ENCODE results near the gene TTC4. TPM values are rescaled to one million over a fixed set of nuclear protein-coding genes. Genes with fewer than 3 reads are reported as not detected.

TTC4 gene
- total RNA-seq, 1 donor from 2014 or later: 18.8 TPM

GRCh38 chr1:54758678-54759348 is 43.2 kb downstream of the TTC4 start:
- DNase-seq (ENCODE audit: low read depth): no peak

GRCh38 chr1:54763816-54764132 is 48.1 kb downstream of the TTC4 start:
- peak overlapping the region; percentile 94 for H3K4me3 Mint-ChIP-seq (ENCODE audit: unreplicated experiment)
- Histone ChIP-seq H3K9me3 (ENCODE audit: insufficient read depth, low read depth, low read length) (no peaks in the 10 kb centered on the region), H4K20me1 (ENCODE audit: insufficient read depth, low read length) (no peaks in the 10 kb centered on the region), H3K27ac (ENCODE audit: low read depth, low read length) (peak overlapping the region; percentile 84), H3K4me3 (ENCODE audit: insufficient read depth, low read depth, low read length) (peak overlapping the region; percentile 91), H3K4me2 (ENCODE audit: low read length) (peak overlapping the region; percentile 94), H2AFZ (ENCODE audit: low read depth, low read length) (peak overlapping the region; percentile 90), H3K4me1 (ENCODE audit: insufficient read depth, low read length) (no peaks in the 10 kb centered on the region), H3K79me2 (ENCODE audit: insufficient read depth, low read length) (peaks cover 18% of the 10 kb centered on the region), H3K9ac (ENCODE audit: low read length) (peak overlapping the region; percentile 98), H3K27me3 (ENCODE audit: insufficient read depth, low read length) (peaks cover 3% of the 10 kb centered on the region), H3K36me3 (ENCODE audit: insufficient read depth, low read length) (no peaks in the 10 kb centered on the region)
- H3K9me3 Mint-ChIP-seq (ENCODE audit: unreplicated experiment): no peaks in the 10 kb centered on the region
- no peak for DNase-seq (ENCODE audit: low read depth)
- TF ChIP-seq CTCF (IDR thresholded peaks at IDR 0.05; ENCODE audit: insufficient read depth, low read depth, low read length): no peak
- peak overlapping the region; percentile 96 for H3K27ac Mint-ChIP-seq (ENCODE audit: unreplicated experiment)
- H3K4me1 Mint-ChIP-seq (ENCODE audit: low read depth, unreplicated experiment): peaks cover 4% of the 10 kb centered on the region
- no peaks in the 10 kb centered on the region for H3K27me3 Mint-ChIP-seq (ENCODE audit: low read depth, unreplicated experiment)
- H3K36me3 Mint-ChIP-seq (ENCODE audit: low read depth, unreplicated experiment): peaks cover 1% of the 10 kb centered on the region
- no peak for FAIRE-seq

More at GRCh38 chr1:54758678-54759348, 43.2 kb downstream of the TTC4 start:
- no peaks in the 10 kb centered on the region for H3K27me3 ChIP-seq (ENCODE audit: insufficient read depth, low read length)
- no peak overlapping the region for H3K27ac ChIP-seq (ENCODE audit: low read depth, low read length)
- Mint-ChIP-seq H3K36me3 (ENCODE audit: low read depth, unreplicated experiment) (peaks cover 17% of the 10 kb centered on the region), H3K27ac (ENCODE audit: unreplicated experiment) (peak overlapping the region; percentile 80), H3K9me3 (ENCODE audit: unreplicated experiment) (no peaks in the 10 kb centered on the region), H3K27me3 (ENCODE audit: low read depth, unreplicated experiment) (no peaks in the 10 kb centered on the region), H3K4me1 (ENCODE audit: low read depth, unreplicated experiment) (peaks cover 4% of the 10 kb centered on the region), H3K4me3 (ENCODE audit: unreplicated experiment) (no peak overlapping the region)
- H3K4me3 ChIP-seq (ENCODE audit: insufficient read depth, low read depth, low read length): no peak overlapping the region
- H3K9me3 ChIP-seq (ENCODE audit: insufficient read depth, low read depth, low read length): no peaks in the 10 kb centered on the region
- H3K4me1 ChIP-seq (ENCODE audit: insufficient read depth, low read length): no peaks in the 10 kb centered on the region
- H4K20me1 ChIP-seq (ENCODE audit: insufficient read depth, low read length): no peaks in the 10 kb centered on the region
- no peak overlapping the region for H3K9ac ChIP-seq (ENCODE audit: low read length)
- no peak overlapping the region for H3K4me2 ChIP-seq (ENCODE audit: low read length)
- FAIRE-seq: no peak
- no peak overlapping the region for H2AFZ ChIP-seq (ENCODE audit: low read depth, low read length)
- TF ChIP-seq EZH2 (IDR thresholded peaks at IDR 0.05; ENCODE audit: insufficient read depth, low read length): no peak
- no peak for TF ChIP-seq CTCF (IDR thresholded peaks at IDR 0.05; ENCODE audit: insufficient read depth, low read depth, low read length)
- no peaks in the 10 kb centered on the region for H3K36me3 ChIP-seq (ENCODE audit: insufficient read depth, low read length)
- H3K79me2 ChIP-seq (ENCODE audit: insufficient read depth, low read length): peaks cover 14% of the 10 kb centered on the region
